Panc1 (cell line): ENCODE results near the gene ASTN2. TPM values are rescaled to one million over a fixed set of nuclear protein-coding genes. Genes with fewer than 3 reads are reported as not detected.

Source experiments
- ATAC-seq: fragments of 200-7000 bp; cut with Tn5 transposase; 2 replicates; pipeline ENCODE4 v1.9.1; 2020; ENCODE audit warnings: mild to moderate bottlenecking, moderate library complexity
- BruUV-seq: library from RNA; stranded (reverse); fragments of 400-500 nt; replicated peaks from 2 replicates; lab custom pipeline; 2021; lab: Mats Ljungman, UMichigan
- CTCF ChIA-PET: fragments of 300-600 bp; sonication (Branson Sonifier 250); formaldehyde crosslinking; loops from one replicate; lab custom pipeline; 2022; ENCODE audit warnings: antibody characterized with exemption; lab: Charles Lee
- POLR2A ChIA-PET: fragments of 300-600 bp; sonication (Branson Sonifier 250); formaldehyde crosslinking; loops from one replicate; lab custom pipeline; 2022; ENCODE audit warnings: antibody characterized with exemption; lab: Charles Lee
- DNase-seq: peaks from one replicate; pipeline ENCODE4 v3.0.0-alpha.2; 2010; ENCODE audit warnings: low read depth, low spot score
- H3K27ac ChIP-seq: 2 replicates; pipeline ENCODE4 v1.5.1; 2011; ENCODE audit warnings: mild to moderate bottlenecking, low read length, inconsistent platforms
- H3K27me3 ChIP-seq: fragments of 200-500 bp; sonication (Bioruptor generic); 2 replicates; pipeline ENCODE4 v1.6.0; 2014; ENCODE audit warnings: low read length, inconsistent platforms; ENCODE audit not compliant: control insufficient read depth, insufficient read depth
- H3K36me3 ChIP-seq: fragments of 200-500 bp; sonication (Bioruptor generic); 2 replicates; pipeline ENCODE4 v1.5.1; 2014; ENCODE audit warnings: inconsistent platforms, mild to moderate bottlenecking, low read length, moderate library complexity; ENCODE audit not compliant: control insufficient read depth, insufficient read depth
- H3K4me1 ChIP-seq: 2 replicates; pipeline ENCODE4 v1.5.1; 2011; ENCODE audit warnings: inconsistent platforms, mild to moderate bottlenecking, low read length, moderate library complexity; ENCODE audit not compliant: control insufficient read depth, insufficient read depth
- H3K4me3 ChIP-seq, 2 experiments: 2 replicates each; pipeline ENCODE4 v1.5.1; 2011 to 2012; ENCODE audit warnings: low read depth in 2 of 2, low read length in 2 of 2, mild to moderate bottlenecking in 2 of 2, inconsistent platforms in 1 of 2, moderate library complexity in 1 of 2
- H3K9me3 ChIP-seq: fragments of 200-500 bp; sonication (Bioruptor generic); 2 replicates; pipeline ENCODE4 v1.5.1; 2014; ENCODE audit warnings: low read depth, mild to moderate bottlenecking, inconsistent platforms, low read length, moderate library complexity; ENCODE audit not compliant: control insufficient read depth, insufficient read depth
- POLR2AphosphoS5 ChIP-seq: IDR thresholded peaks from 2 replicates; pipeline ENCODE4 v1.6.1; 2012; ENCODE audit warnings: mild to moderate bottlenecking, low read depth, low read length, moderate library complexity
- SIN3A ChIP-seq: IDR thresholded peaks from 2 replicates; pipeline ENCODE4 v1.6.1; 2012; ENCODE audit warnings: low read depth, mild to moderate bottlenecking, low read length, moderate library complexity, borderline replicate concordance; ENCODE audit not compliant: insufficient read depth
- TCF7L2 ChIP-seq: IDR thresholded peaks from 2 replicates; pipeline ENCODE4 v1.6.1; 2011; ENCODE audit warnings: mild to moderate bottlenecking, low read depth, low read length, inconsistent platforms
- in situ Hi-C: cut with HindIII; loops from 2 replicates; pipeline ENCODE4 v1.10.0; 2016; ENCODE audit warnings: low sequenced_read_pairs, low pct_unique_long_range_greater_than_20kb
- intact Hi-C: fragments of 100-400 bp; cut with micrococcal nuclease; formaldehyde crosslinking; loops from one replicate; pipeline ENCODE4 v1.10.0; 2022; ENCODE audit not compliant: unreplicated experiment
- total RNA-seq: library from RNA; stranded (reverse); gene quantifications from one replicate; pipeline ENCODE4 v1.2.1, GENCODE V29; 2021; ENCODE audit not compliant: unreplicated experiment
- TF ChIP-seq, protein P1 (sequence below): fragments of 450-650 bp; IDR thresholded peaks from 2 replicates; pipeline ENCODE4 v1.5.1; 2017; ENCODE audit warnings: mild to moderate bottlenecking
- TF ChIP-seq, protein P2 (sequence below), 2 experiments: IDR thresholded peaks; 2 replicates each; pipeline ENCODE4 v1.6.1; 2011 to 2012; ENCODE audit warnings: low read depth in 2 of 2, control low read depth in 1 of 2, low read length in 1 of 2, mild to moderate bottlenecking in 1 of 2, moderate library complexity in 1 of 2; ENCODE audit not compliant: insufficient read depth in 1 of 2

Gene ASTN2
- total RNA-seq, 1 experiment from 2014 or later, result 3.9 TPM

DNA sequence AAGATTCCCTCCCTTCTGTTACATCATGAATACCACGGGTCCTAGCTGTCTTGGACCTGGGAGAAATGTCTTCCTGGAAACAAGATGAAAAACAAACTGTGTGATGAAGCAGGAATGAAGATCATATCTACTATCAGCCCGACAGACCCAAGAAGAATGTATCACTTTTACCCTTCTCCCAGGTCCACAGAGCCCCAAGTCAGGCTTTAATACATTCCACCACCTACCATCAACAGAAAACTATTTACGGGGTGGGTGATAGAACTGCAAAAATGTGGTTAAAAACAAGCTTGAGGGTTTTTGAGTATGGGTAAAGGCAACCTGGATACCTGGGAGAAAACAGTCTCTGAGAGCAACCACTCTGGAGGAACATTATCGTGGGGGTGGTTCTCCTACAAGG is 400.8 kb downstream of the ASTN2 start:
- H3K27me3 ChIP-seq, result no peaks in the 10 kb centered on the region
- CTCF ChIA-PET, result no interaction called here
- H3K4me3 ChIP-seq, result no peak overlapping the region
- no peaks in the 10 kb centered on the region for H3K4me1 ChIP-seq
- no peaks in the 10 kb centered on the region for H3K36me3 ChIP-seq
- in situ Hi-C loops, result no loop called here
- intact Hi-C loops, result no loop called here
- POLR2A ChIA-PET, result no interaction called here
- no peak overlapping the region for H3K27ac ChIP-seq
- TF ChIP-seq, protein P1, sequence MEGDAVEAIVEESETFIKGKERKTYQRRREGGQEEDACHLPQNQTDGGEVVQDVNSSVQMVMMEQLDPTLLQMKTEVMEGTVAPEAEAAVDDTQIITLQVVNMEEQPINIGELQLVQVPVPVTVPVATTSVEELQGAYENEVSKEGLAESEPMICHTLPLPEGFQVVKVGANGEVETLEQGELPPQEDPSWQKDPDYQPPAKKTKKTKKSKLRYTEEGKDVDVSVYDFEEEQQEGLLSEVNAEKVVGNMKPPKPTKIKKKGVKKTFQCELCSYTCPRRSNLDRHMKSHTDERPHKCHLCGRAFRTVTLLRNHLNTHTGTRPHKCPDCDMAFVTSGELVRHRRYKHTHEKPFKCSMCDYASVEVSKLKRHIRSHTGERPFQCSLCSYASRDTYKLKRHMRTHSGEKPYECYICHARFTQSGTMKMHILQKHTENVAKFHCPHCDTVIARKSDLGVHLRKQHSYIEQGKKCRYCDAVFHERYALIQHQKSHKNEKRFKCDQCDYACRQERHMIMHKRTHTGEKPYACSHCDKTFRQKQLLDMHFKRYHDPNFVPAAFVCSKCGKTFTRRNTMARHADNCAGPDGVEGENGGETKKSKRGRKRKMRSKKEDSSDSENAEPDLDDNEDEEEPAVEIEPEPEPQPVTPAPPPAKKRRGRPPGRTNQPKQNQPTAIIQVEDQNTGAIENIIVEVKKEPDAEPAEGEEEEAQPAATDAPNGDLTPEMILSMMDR, result no peak
- TF ChIP-seq POLR2AphosphoS5 (no peak), SIN3A (no peak), TCF7L2 (no peak)
- TF ChIP-seq, protein P2, sequence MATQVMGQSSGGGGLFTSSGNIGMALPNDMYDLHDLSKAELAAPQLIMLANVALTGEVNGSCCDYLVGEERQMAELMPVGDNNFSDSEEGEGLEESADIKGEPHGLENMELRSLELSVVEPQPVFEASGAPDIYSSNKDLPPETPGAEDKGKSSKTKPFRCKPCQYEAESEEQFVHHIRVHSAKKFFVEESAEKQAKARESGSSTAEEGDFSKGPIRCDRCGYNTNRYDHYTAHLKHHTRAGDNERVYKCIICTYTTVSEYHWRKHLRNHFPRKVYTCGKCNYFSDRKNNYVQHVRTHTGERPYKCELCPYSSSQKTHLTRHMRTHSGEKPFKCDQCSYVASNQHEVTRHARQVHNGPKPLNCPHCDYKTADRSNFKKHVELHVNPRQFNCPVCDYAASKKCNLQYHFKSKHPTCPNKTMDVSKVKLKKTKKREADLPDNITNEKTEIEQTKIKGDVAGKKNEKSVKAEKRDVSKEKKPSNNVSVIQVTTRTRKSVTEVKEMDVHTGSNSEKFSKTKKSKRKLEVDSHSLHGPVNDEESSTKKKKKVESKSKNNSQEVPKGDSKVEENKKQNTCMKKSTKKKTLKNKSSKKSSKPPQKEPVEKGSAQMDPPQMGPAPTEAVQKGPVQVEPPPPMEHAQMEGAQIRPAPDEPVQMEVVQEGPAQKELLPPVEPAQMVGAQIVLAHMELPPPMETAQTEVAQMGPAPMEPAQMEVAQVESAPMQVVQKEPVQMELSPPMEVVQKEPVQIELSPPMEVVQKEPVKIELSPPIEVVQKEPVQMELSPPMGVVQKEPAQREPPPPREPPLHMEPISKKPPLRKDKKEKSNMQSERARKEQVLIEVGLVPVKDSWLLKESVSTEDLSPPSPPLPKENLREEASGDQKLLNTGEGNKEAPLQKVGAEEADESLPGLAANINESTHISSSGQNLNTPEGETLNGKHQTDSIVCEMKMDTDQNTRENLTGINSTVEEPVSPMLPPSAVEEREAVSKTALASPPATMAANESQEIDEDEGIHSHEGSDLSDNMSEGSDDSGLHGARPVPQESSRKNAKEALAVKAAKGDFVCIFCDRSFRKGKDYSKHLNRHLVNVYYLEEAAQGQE (IDR thresholded peaks at IDR 0.05; ENCODE audit: insufficient read depth in 1 of 2, low read depth in 2 of 2, low read length in 1 of 2), result no peak
- ATAC-seq, result no peak
- no peaks in the 10 kb centered on the region for H3K9me3 ChIP-seq
- BruUV-seq, result no TSS peak
- no peak for DNase-seq

DNA sequence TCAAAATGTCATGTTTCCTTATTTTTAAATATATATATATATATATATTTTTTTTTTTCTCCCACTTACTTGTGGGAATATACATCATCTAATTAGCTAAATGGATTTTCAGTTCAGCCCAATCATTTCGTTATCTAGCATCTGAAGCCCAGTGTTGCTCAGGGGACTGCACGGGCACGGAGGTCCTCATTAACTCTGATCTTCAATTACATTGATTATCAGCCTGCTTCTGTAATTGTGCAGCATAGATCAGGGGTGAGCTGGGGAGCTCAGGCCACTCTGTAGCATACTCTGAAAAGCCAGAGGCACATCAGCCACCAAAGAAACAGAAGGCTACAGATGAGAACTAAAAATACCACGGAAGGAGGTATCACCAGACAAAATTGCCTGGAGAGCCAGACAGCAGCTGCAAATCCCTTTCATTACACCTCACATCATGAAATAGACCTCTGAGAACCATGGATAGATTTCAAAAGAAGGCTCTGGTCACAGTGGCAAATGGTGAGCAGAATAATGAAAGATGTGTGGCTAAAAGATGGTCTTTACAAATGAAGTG is 401.3 kb downstream of the ASTN2 start:
- POLR2A ChIA-PET, result no interaction called here
- no peak for DNase-seq
- no peak overlapping the region for H3K27ac ChIP-seq
- H3K27me3 ChIP-seq, result no peaks in the 10 kb centered on the region
- no peaks in the 10 kb centered on the region for H3K36me3 ChIP-seq
- no TSS peak for BruUV-seq
- CTCF ChIA-PET, result no interaction called here
- H3K4me1 ChIP-seq, result no peaks in the 10 kb centered on the region
- TF ChIP-seq POLR2AphosphoS5, result no peak
- TF ChIP-seq, protein P2 (IDR thresholded peaks at IDR 0.05; ENCODE audit: insufficient read depth in 1 of 2, low read depth in 2 of 2, low read length in 1 of 2), result no peak
- TF ChIP-seq, protein P1, result no peak
- TF ChIP-seq TCF7L2, result no peak
- TF ChIP-seq SIN3A, result no peak
- intact Hi-C loops (no loop called here), in situ Hi-C loops (no loop called here)
- no peaks in the 10 kb centered on the region for H3K9me3 ChIP-seq
- no peak overlapping the region for H3K4me3 ChIP-seq
- no peak for ATAC-seq
